ENCODE measurements around the gene YAF2. TPM values are rescaled to one million over a fixed set of nuclear protein-coding genes. Genes with fewer than 3 reads are reported as not detected.

The YAF2 gene
- total and polyA plus RNA-seq, 2 of the 13 experiments (the other 11 are each of a cell fraction or from before 2014, with no cell fraction given): 8.4 to 11.7 TPM

DNA sequence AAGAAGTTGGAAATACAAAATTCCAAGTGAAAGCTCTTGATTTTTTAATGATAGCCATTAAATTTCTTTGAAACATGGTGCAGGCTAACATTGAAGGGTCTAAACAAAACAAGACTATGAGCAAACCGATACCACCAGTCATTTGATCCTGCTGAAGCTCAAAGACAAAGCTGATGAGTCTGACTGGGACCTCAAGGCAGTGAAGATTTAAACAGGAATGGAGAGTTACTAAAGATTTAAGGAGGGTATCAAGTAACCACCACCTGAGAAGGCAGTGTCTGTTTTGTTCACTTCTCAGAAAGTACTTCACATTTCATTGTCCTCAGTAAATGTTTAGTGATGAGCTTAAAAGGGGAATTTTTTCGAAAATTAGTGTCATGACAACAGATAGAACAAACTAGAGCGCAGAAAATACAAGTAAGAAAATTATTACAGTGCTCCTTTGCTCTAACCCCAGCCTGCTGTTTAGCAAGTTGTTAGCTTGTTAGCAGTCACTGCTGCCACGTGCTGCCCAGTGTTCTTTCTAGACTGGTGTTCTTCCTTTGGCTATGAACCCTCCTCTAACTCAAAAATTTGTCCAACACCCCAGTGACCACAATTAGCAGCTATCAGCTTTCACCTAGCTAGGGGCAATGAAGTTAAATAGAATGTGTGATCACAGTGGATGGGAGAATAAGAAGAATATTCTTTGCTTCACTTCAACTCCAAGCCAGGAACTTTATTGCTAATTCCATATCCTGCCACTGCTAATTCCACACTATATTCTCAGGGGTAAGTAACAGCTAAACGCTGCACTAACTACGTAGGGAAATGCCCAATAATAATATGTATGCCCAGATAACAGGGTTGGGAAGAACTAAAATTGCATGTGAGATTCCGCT lies 41.1 kb downstream of the YAF2 start:
- no peak for ATAC-seq
- Histone ChIP-seq H2AFZ (ENCODE audit: low read length) (no peak overlapping the region), H3K27me3 (ENCODE audit: control insufficient read depth in 1 of 2, insufficient read depth in 2 of 2, low read length in 2 of 2) (no peaks in the 10 kb centered on the region), H3K4me1 (ENCODE audit: insufficient read depth, low read length) (no peaks in the 10 kb centered on the region), H3K9ac (ENCODE audit: insufficient read depth, low read depth, low read length) (no peak overlapping the region), H3K4me3 (replicated peaks in 1 of 3; ENCODE audit: insufficient read depth in 1 of 3, low read depth in 2 of 3, low read length in 3 of 3) (no peak overlapping the region), H3K36me3 (replicated peaks in 1 of 2; ENCODE audit: control insufficient read depth in 1 of 2, insufficient read depth in 2 of 2, low read length in 2 of 2) (peaks cover 4 to 23% of the 10 kb centered on the region in 2 experiments; a peak in 3 of 5 replicates), H4K20me1 (ENCODE audit: insufficient read depth, low read length) (no peaks in the 10 kb centered on the region), H3K4me2 (ENCODE audit: low read depth, low read length) (no peak overlapping the region), H3K27ac (ENCODE audit: extremely low read length, insufficient read depth, low read length) (no peak overlapping the region), H3K9me3 (ENCODE audit: low read length) (no peaks in the 10 kb centered on the region), H3K79me2 (ENCODE audit: insufficient read depth, low read length) (no peaks in the 10 kb centered on the region)
- ChIA-PET CTCF (ENCODE audit: low intra/inter-chr PET ratio, low total read pairs) (no interaction called here), POLR2A (no interaction called here)
- intact Hi-C loops (cut with micrococcal nuclease; ENCODE audit: unreplicated experiment): no loop called here
- FAIRE-seq: no peak
- no TSS peak for BruUV-seq (replicated peaks)
- in situ Hi-C loops (cut with HindIII; ENCODE audit: extremely low pct_ligation_motif_present, low pct_unique_long_range_greater_than_20kb): no loop called here
- DNase-seq (ENCODE audit: low spot score): no peak
- 96% methylated on average over 7 of the region's 7 CpGs for WGBS (ENCODE audit: low lambda C conversion rate)
- TF ChIP-seq SSRP1 (CRISPR knock-in tag; IDR thresholded peaks at IDR 0.05) (no peak), ZNF101 (CRISPR knock-in tag; IDR thresholded peaks at IDR 0.05; ENCODE audit: borderline replicate concordance, low read depth) (no peak), KIAA2018 (CRISPR knock-in tag; IDR thresholded peaks at IDR 0.05; ENCODE audit: borderline replicate concordance) (no peak), SP5 (CRISPR knock-in tag; IDR thresholded peaks at IDR 0.05; ENCODE audit: borderline replicate concordance, low read depth) (no peak)
- TF ChIP-seq, protein P1, sequence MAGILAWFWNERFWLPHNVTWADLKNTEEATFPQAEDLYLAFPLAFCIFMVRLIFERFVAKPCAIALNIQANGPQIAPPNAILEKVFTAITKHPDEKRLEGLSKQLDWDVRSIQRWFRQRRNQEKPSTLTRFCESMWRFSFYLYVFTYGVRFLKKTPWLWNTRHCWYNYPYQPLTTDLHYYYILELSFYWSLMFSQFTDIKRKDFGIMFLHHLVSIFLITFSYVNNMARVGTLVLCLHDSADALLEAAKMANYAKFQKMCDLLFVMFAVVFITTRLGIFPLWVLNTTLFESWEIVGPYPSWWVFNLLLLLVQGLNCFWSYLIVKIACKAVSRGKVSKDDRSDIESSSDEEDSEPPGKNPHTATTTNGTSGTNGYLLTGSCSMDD (CRISPR knock-in tag; IDR thresholded peaks at IDR 0.05): no peak

All from HepG2 (cell line).